ENCODE measurements around the gene KRT24. TPM values are rescaled to one million over a fixed set of nuclear protein-coding genes. Genes with fewer than 3 reads are reported as not detected.

KRT24 gene
- total RNA-seq, 4 donors from 2014 or later = 0.64 to 13.5 (median 4.9) TPM; not detected in 1

DNA sequence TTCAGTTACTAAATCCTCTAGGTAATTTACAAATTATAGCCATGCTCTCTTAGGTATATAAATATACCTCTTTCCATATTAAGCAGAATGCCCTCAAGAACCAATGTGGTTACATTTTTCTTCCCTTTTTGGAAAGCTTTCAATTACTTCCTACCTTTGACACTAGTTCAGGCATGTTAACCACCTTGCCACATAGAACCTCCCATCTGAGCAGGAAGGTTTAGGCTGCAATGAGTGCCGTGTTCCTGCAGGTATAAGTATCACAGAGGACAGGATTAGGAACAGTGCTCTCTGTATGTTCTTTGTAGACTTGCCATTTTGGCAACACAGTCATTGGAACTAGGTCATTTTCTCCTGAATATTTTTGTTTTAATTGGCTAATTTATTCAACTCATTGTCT, 31.5 kb upstream of the KRT24 start:
- DNase-seq = no peak
- TF ChIP-seq EP300 (IDR thresholded peaks at IDR 0.05; ENCODE audit: low read depth) = no peak
- TF ChIP-seq POLR2AphosphoS5 (IDR thresholded peaks at IDR 0.05) = no peak
- no peak for TF ChIP-seq POLR2A (IDR thresholded peaks at IDR 0.05)
- TF ChIP-seq, protein P1, sequence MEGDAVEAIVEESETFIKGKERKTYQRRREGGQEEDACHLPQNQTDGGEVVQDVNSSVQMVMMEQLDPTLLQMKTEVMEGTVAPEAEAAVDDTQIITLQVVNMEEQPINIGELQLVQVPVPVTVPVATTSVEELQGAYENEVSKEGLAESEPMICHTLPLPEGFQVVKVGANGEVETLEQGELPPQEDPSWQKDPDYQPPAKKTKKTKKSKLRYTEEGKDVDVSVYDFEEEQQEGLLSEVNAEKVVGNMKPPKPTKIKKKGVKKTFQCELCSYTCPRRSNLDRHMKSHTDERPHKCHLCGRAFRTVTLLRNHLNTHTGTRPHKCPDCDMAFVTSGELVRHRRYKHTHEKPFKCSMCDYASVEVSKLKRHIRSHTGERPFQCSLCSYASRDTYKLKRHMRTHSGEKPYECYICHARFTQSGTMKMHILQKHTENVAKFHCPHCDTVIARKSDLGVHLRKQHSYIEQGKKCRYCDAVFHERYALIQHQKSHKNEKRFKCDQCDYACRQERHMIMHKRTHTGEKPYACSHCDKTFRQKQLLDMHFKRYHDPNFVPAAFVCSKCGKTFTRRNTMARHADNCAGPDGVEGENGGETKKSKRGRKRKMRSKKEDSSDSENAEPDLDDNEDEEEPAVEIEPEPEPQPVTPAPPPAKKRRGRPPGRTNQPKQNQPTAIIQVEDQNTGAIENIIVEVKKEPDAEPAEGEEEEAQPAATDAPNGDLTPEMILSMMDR (IDR thresholded peaks at IDR 0.05) = no peak
- WGBS, 2 donors (ENCODE audit: low coverage in 1 of 2) = 67 to 86% methylated on average over 1 of the region's 1 CpG
- in situ Hi-C loops (cut with MboI; ENCODE audit: low pct_ligation_motif_present in 1 of 4, low pct_unique_long_range_greater_than_20kb in 1 of 4, low sequenced_read_pairs in 3 of 4) (no loop called here), intact Hi-C loops (cut with DNase I; ENCODE audit: low total_unique reads) (no loop called here)
- Histone ChIP-seq H3K4me1 (no peaks in the 10 kb centered on the region), H3K4me3 (no peak overlapping the region), H3K27me3 (peaks cover 7% of the 10 kb centered on the region), H3K27ac (no peak overlapping the region), H3K36me3 (no peaks in the 10 kb centered on the region), H3K9me3 (no peaks in the 10 kb centered on the region)

DNA sequence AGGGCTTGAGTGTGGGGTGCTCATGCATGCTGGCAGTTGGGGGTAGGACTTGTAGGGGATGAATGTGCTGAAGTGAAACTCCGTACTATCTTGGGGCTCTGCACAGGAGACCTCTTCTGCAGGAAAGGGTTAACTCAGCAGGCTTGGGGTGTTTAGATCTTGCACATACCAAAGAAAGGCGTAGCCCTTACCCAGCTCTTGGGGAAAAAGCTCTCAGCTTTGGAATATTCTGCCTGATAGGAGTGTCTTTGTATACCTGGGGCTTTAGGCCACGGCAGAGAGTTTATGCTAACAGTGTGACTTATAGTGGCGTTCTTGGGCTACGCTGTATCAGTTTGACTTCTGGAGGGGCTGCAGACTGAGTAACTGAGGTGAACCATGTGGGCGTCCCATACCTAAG, 30.5 kb upstream of the KRT24 start:
- no peak for DNase-seq
- Histone ChIP-seq H3K27ac (no peak overlapping the region), H3K4me3 (no peak overlapping the region), H3K36me3 (no peaks in the 10 kb centered on the region), H3K9me3 (no peaks in the 10 kb centered on the region), H3K4me1 (no peaks in the 10 kb centered on the region), H3K27me3 (peaks cover 13% of the 10 kb centered on the region)
- no peak for TF ChIP-seq POLR2A (IDR thresholded peaks at IDR 0.05)
- TF ChIP-seq, protein P1 (IDR thresholded peaks at IDR 0.05) = no peak
- no peak for TF ChIP-seq POLR2AphosphoS5 (IDR thresholded peaks at IDR 0.05)
- no peak for TF ChIP-seq EP300 (IDR thresholded peaks at IDR 0.05; ENCODE audit: low read depth)
- intact Hi-C loops (cut with DNase I; ENCODE audit: low total_unique reads) (no loop called here), in situ Hi-C loops (cut with MboI; ENCODE audit: low pct_ligation_motif_present in 1 of 4, low pct_unique_long_range_greater_than_20kb in 1 of 4, low sequenced_read_pairs in 3 of 4) (no loop called here)
- 75 to 80% methylated on average over 1 to 6 of the region's 6 CpGs for WGBS, 2 donors (ENCODE audit: low coverage in 1 of 2)

- no peaks in the 10 kb centered on the region for H3K36me3 ChIP-seq
- in situ Hi-C loops (cut with MboI; ENCODE audit: low pct_ligation_motif_present in 1 of 4, low pct_unique_long_range_greater_than_20kb in 1 of 4, low sequenced_read_pairs in 3 of 4) = no loop called here
- TF ChIP-seq POLR2AphosphoS5 (IDR thresholded peaks at IDR 0.05) (no peak), POLR2A (IDR thresholded peaks at IDR 0.05) (no peak), EP300 (IDR thresholded peaks at IDR 0.05; ENCODE audit: low read depth) (no peak)
- TF ChIP-seq, protein P1 (IDR thresholded peaks at IDR 0.05) = no peak
Measured at GRCh38 chr17:40730970-40731369, 27.4 kb upstream of the KRT24 start.

GRCh38 chr17:40727447-40728231, 24.1 kb upstream of the KRT24 start:
- no peak for TF ChIP-seq POLR2AphosphoS5 (IDR thresholded peaks at IDR 0.05)
- TF ChIP-seq, protein P1 (IDR thresholded peaks at IDR 0.05) = no peak
- TF ChIP-seq POLR2A (IDR thresholded peaks at IDR 0.05) = no peak
- no peak for TF ChIP-seq EP300 (IDR thresholded peaks at IDR 0.05; ENCODE audit: low read depth)
- 61 to 63% methylated on average over 7 to 8 of the region's 8 CpGs for WGBS, 2 donors (ENCODE audit: low coverage in 1 of 2)
- in situ Hi-C loops (cut with MboI; ENCODE audit: low pct_ligation_motif_present in 1 of 4, low pct_unique_long_range_greater_than_20kb in 1 of 4, low sequenced_read_pairs in 3 of 4) (loop anchor here in 1 of 4 donors (10.0 kb wide), 1 partner anchor 113 kb away; no protein-coding TSS in a partner anchor), intact Hi-C loops (cut with DNase I; ENCODE audit: low total_unique reads) (no loop called here)
- H3K4me3 ChIP-seq = no peak overlapping the region
- peaks cover 12% of the 10 kb centered on the region for H3K27me3 ChIP-seq
- no peaks in the 10 kb centered on the region for H3K9me3 ChIP-seq
- no peak for DNase-seq
- no peaks in the 10 kb centered on the region for H3K4me1 ChIP-seq
- no peaks in the 10 kb centered on the region for H3K36me3 ChIP-seq
- no peak overlapping the region for H3K27ac ChIP-seq

More at GRCh38 chr17:40730970-40731369, 27.4 kb upstream of the KRT24 start:
- no peak for DNase-seq
- Histone ChIP-seq H3K27ac (no peak overlapping the region), H3K4me3 (no peak overlapping the region), H3K9me3 (no peaks in the 10 kb centered on the region), H3K27me3 (peaks cover 13% of the 10 kb centered on the region), H3K4me1 (no peaks in the 10 kb centered on the region)
- intact Hi-C loops (cut with DNase I; ENCODE audit: low total_unique reads) = no loop called here
- 62 to 71% methylated on average over 1 of the region's 1 CpG for WGBS, 2 donors (ENCODE audit: low coverage in 1 of 2)

All from transverse colon (tissue), 4 donors.